ENCODE measurements around the gene MTHFSD.

MTHFSD gene

GRCh38 chr16:86569701-86570447 lies 14.8 kb upstream of the MTHFSD start:
- DNase-seq: no peak

- no peak for DNase-seq
These were observed 13.9 kb upstream of the MTHFSD start for GRCh38 chr16:86568677-86569623.

GRCh38 chr16:86567701-86568581 lies 12.9 kb upstream of the MTHFSD start:
- DNase-seq: no peak

GRCh38 chr16:86566966-86567700 lies 12.1 kb upstream of the MTHFSD start:
- DNase-seq: peak; percentile 64

- DNase-seq: peak; percentile 76
These were observed 11.5 kb upstream of the MTHFSD start, which contains the start of gene FOXC2 for GRCh38 chr16:86566601-86566965. TSS of gene FOXC2 (plus strand) at chr16:86566829. CDS start at chr16:86567336, 507 bp downstream.

GRCh38 chr16:86565644-86566511 lies 10.8 kb upstream of the MTHFSD start:
- no peak for DNase-seq

- no peak for DNase-seq
These were observed 10.2 kb upstream of the MTHFSD start for GRCh38 chr16:86565181-86565631.

- DNase-seq: peak; percentile 75
These were observed 8.7 kb upstream of the MTHFSD start for GRCh38 chr16:86563469-86564345.

- no peak for DNase-seq
These were observed 7.3 kb upstream of the MTHFSD start for GRCh38 chr16:86562356-86562755.

GRCh38 chr16:86559802-86560305 lies 4.8 kb upstream of the MTHFSD start:
- DNase-seq: no peak

- DNase-seq: no peak
These were observed 3.5 kb upstream of the MTHFSD start for GRCh38 chr16:86558355-86559193.

GRCh38 chr16:86557587-86557986 lies 2.6 kb upstream of the MTHFSD start:
- no peak for DNase-seq

- no peak for DNase-seq
These were observed 1.5 kb upstream of the MTHFSD start for GRCh38 chr16:86556576-86556975.

GRCh38 chr16:86555704-86556075 lies 655 bp upstream of the MTHFSD start:
- DNase-seq: no peak

- DNase-seq: no peak
These were observed 477 bp downstream of the MTHFSD start for GRCh38 chr16:86554599-86554916.

GRCh38 chr16:86553356-86553755 lies 1.7 kb downstream of the MTHFSD start:
- no peak for DNase-seq

- DNase-seq: no peak
These were observed 4.8 kb downstream of the MTHFSD start for GRCh38 chr16:86550281-86550680.

- DNase-seq: no peak
These were observed 5.2 kb downstream of the MTHFSD start for GRCh38 chr16:86549893-86550190.
